ENCODE results near the gene ZDHHC17.

- TF ChIP-seq CTCF (IDR thresholded peaks at IDR 0.05; ENCODE audit: poor library complexity) (no peak), EZH2phosphoT487 (IDR thresholded peaks at IDR 0.05; ENCODE audit: low read depth, severe bottlenecking, unreplicated experiment) (no peak)
These were observed 23.8 kb downstream of the ZDHHC17 start for GRCh38 chr12:76787689-76788088.

Measured in hepatocyte (in vitro differentiated cells).